Measurements from ENCODE around the gene CRYBB3.

DNA sequence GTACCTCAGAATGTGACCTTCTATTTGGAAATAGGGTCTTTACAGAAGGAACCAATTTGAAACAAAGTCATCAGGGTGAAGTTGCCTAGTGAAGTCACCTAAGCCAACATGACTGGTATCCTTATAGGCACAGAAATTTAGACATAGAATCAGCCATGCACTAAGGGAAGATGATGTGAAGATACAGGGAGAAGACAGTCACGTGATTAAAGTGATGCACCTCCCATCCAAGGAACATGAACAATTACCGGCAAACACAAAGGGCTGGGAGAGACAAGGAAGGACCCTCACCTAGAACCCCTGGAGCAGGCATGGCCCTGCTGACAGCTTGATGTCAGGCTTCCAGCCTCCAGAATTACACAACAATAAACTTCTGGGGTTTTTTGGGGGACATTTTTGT, 16.6 kb downstream of the CRYBB3 start:
- TF ChIP-seq, protein P1, sequence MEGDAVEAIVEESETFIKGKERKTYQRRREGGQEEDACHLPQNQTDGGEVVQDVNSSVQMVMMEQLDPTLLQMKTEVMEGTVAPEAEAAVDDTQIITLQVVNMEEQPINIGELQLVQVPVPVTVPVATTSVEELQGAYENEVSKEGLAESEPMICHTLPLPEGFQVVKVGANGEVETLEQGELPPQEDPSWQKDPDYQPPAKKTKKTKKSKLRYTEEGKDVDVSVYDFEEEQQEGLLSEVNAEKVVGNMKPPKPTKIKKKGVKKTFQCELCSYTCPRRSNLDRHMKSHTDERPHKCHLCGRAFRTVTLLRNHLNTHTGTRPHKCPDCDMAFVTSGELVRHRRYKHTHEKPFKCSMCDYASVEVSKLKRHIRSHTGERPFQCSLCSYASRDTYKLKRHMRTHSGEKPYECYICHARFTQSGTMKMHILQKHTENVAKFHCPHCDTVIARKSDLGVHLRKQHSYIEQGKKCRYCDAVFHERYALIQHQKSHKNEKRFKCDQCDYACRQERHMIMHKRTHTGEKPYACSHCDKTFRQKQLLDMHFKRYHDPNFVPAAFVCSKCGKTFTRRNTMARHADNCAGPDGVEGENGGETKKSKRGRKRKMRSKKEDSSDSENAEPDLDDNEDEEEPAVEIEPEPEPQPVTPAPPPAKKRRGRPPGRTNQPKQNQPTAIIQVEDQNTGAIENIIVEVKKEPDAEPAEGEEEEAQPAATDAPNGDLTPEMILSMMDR (IDR thresholded peaks at IDR 0.05): no peak
- TF ChIP-seq POLR2A (IDR thresholded peaks at IDR 0.05): no peak

Data from testis (tissue), 2 donors.